ENCODE results near the gene SLC35G6. TPM values are rescaled to one million over a fixed set of nuclear protein-coding genes. Genes with fewer than 3 reads are reported as not detected.

The SLC35G6 gene
- total RNA-seq, 1 donor from 2014 or later = not detected

- Histone ChIP-seq H3K27me3 (peaks cover 62% of the 10 kb centered on the region), H4K20me1 (ENCODE audit: low read depth) (no peaks in the 10 kb centered on the region), H3K9ac (no peak overlapping the region), H3K79me2 (ENCODE audit: low read depth) (no peaks in the 10 kb centered on the region), H3K4me2 (peak overlapping the region; percentile 93), H2AFZ (replicated peaks) (no peak overlapping the region), H3K4me3 (peak overlapping the region; percentile 74), H3F3A (ENCODE audit: low read depth) (peaks cover 43% of the 10 kb centered on the region), H3K9me3 (ENCODE audit: low read depth) (no peaks in the 10 kb centered on the region), H3K4me1 (peaks cover 20% of the 10 kb centered on the region), H3K27ac (no peak overlapping the region), H3K36me3 (no peaks in the 10 kb centered on the region)
- H3K36me3 Mint-ChIP-seq = no peaks in the 10 kb centered on the region
- peak overlapping the region; percentile 60 for H3K27ac Mint-ChIP-seq
- H3K4me3 Mint-ChIP-seq = peak overlapping the region; percentile 89
- H3K4me1 Mint-ChIP-seq = peaks cover 46% of the 10 kb centered on the region
- H3K27me3 Mint-ChIP-seq (ENCODE audit: insufficient read depth, low read depth) = peaks cover 38% of the 10 kb centered on the region
- TF ChIP-seq CTCF (IDR thresholded peaks at IDR 0.05) = no peak
- TF ChIP-seq EZH2phosphoT487 (IDR thresholded peaks at IDR 0.05) = peak; percentile 79
- TF ChIP-seq EZH2 (IDR thresholded peaks at IDR 0.05) = peak; percentile 80
- no peak for DNase-seq (ENCODE audit: low spot score)
- no peaks in the 10 kb centered on the region for H3K9me3 Mint-ChIP-seq
Measured at GRCh38 chr17:7438656-7439460, 42.4 kb upstream of the SLC35G6 start.

GRCh38 chr17:7439462-7440112, 41.7 kb upstream of the SLC35G6 start, which contains the start of gene FGF11:
Gene FGF11, plus strand, starts transcription at chr17:7439512. Its CDS starts 109 bp downstream, at chr17:7439621.
- Histone ChIP-seq H3K27ac (no peak within 1 kb of the TSS), H3K79me2 (ENCODE audit: low read depth) (no peaks in the 10 kb centered on the region), H3K9ac (peak within 1 kb of the TSS; percentile 53), H3K4me2 (peak within 1 kb of the TSS; percentile 93), H3K36me3 (no peaks in the 10 kb centered on the region), H3K9me3 (ENCODE audit: low read depth) (no peaks in the 10 kb centered on the region), H3K27me3 (peaks cover 69% of the 10 kb centered on the region), H3K4me3 (peak within 1 kb of the TSS; percentile 74), H4K20me1 (ENCODE audit: low read depth) (no peaks in the 10 kb centered on the region), H3K4me1 (peaks cover 24% of the 10 kb centered on the region), H3F3A (ENCODE audit: low read depth) (peaks cover 50% of the 10 kb centered on the region), H2AFZ (replicated peaks) (peak within 1 kb of the TSS; percentile 84)
- Mint-ChIP-seq H3K9me3 (no peaks in the 10 kb centered on the region), H3K27ac (peak within 1 kb of the TSS; percentile 99), H3K4me1 (peaks cover 51% of the 10 kb centered on the region), H3K27me3 (ENCODE audit: insufficient read depth, low read depth) (peaks cover 38% of the 10 kb centered on the region), H3K36me3 (no peaks in the 10 kb centered on the region), H3K4me3 (peak within 1 kb of the TSS; percentile 96)
- DNase-seq (ENCODE audit: low spot score) = peak; percentile 56
- TF ChIP-seq CTCF (IDR thresholded peaks at IDR 0.05) (no peak), EZH2 (IDR thresholded peaks at IDR 0.05) (peak; percentile 19), EZH2phosphoT487 (IDR thresholded peaks at IDR 0.05) (peak; percentile 50)

DNA sequence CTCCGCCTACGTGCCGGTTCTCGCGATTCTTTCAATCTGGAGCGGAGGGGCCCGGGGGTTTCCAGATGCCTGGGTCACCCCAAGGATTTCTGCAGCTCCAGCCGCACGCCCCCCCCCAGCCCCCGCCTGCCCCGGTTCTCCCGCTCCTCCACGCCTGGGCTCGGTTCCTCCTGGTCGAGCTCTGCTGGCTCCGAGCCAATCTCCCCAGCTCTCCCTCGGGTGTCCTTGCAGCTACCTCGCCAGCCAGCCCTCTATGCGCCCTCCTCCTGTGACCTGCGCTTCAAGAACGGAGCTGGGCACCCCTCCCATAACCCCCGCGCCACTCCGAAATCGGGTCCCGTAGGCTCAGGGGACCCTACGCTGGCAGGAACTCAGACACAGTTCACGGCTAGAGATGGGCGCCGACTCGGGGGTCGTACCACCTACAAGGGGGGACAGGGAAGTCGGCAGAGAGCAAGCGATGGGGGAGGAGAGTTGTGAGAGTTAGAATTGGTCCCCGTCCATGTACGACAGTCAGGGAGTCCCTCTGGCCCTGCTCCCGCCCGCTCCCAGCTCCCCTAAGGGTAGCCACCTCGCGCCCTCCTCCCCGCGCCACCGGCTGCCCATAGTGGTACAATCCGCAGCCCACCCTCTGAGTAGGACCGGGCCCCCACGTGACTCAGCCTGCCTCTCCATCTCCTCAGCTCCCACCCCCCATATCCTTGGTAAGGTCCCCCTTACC, 41.0 kb upstream of the SLC35G6 start:
- Mint-ChIP-seq H3K9me3 (no peaks in the 10 kb centered on the region), H3K27me3 (ENCODE audit: insufficient read depth, low read depth) (peaks cover 35% of the 10 kb centered on the region), H3K27ac (peak overlapping the region; percentile 99), H3K36me3 (no peaks in the 10 kb centered on the region), H3K4me3 (peak overlapping the region; percentile 96), H3K4me1 (peaks cover 53% of the 10 kb centered on the region)
- no peak for TF ChIP-seq EZH2phosphoT487 (IDR thresholded peaks at IDR 0.05)
- no peak for TF ChIP-seq EZH2 (IDR thresholded peaks at IDR 0.05)
- no peak for TF ChIP-seq CTCF (IDR thresholded peaks at IDR 0.05)
- H3K79me2 ChIP-seq (ENCODE audit: low read depth) = no peaks in the 10 kb centered on the region
- H3K4me2 ChIP-seq = peak overlapping the region; percentile 93
- H3K9me3 ChIP-seq (ENCODE audit: low read depth) = no peaks in the 10 kb centered on the region
- peaks cover 57% of the 10 kb centered on the region for H3F3A ChIP-seq (ENCODE audit: low read depth)
- H3K9ac ChIP-seq = peak overlapping the region; percentile 53
- H2AFZ ChIP-seq (replicated peaks) = peak overlapping the region; percentile 81
- DNase-seq (ENCODE audit: low spot score) = peak; percentile 73
- H3K4me3 ChIP-seq = peak overlapping the region; percentile 74
- H3K4me1 ChIP-seq = peaks cover 26% of the 10 kb centered on the region
- no peaks in the 10 kb centered on the region for H3K36me3 ChIP-seq
- H3K27me3 ChIP-seq = peaks cover 70% of the 10 kb centered on the region
- H4K20me1 ChIP-seq (ENCODE audit: low read depth) = no peaks in the 10 kb centered on the region
- H3K27ac ChIP-seq = no peak overlapping the region
